ENCODE measurements around the gene KDM2A.

The KDM2A gene

GRCh38 chr11:67272327-67273259 is 153.5 kb downstream of the KDM2A start:
- peak overlapping the region; percentile 100 for H3K27ac Mint-ChIP-seq
- H3K27me3 Mint-ChIP-seq = no peaks in the 10 kb centered on the region
- peak overlapping the region; percentile 94 for H3K4me3 Mint-ChIP-seq
- H3K36me3 Mint-ChIP-seq = peaks cover 2% of the 10 kb centered on the region
- peaks cover 96% of the 10 kb centered on the region for H3K4me1 Mint-ChIP-seq (ENCODE audit: low read depth)
- no peaks in the 10 kb centered on the region for H3K9me3 Mint-ChIP-seq (ENCODE audit: low read depth)

GRCh38 chr11:67273260-67273990 is 154.4 kb downstream of the KDM2A start:
- no peaks in the 10 kb centered on the region for H3K27me3 Mint-ChIP-seq
- peak overlapping the region; percentile 100 for H3K27ac Mint-ChIP-seq
- H3K4me3 Mint-ChIP-seq = peak overlapping the region; percentile 94
- H3K9me3 Mint-ChIP-seq (ENCODE audit: low read depth) = no peaks in the 10 kb centered on the region
- peaks cover 93% of the 10 kb centered on the region for H3K4me1 Mint-ChIP-seq (ENCODE audit: low read depth)
- H3K36me3 Mint-ChIP-seq = no peaks in the 10 kb centered on the region

GRCh38 chr11:67274768-67275605 is 155.9 kb downstream of the KDM2A start:
- Mint-ChIP-seq H3K27ac (peak overlapping the region; percentile 100), H3K4me3 (peak overlapping the region; percentile 86), H3K9me3 (ENCODE audit: low read depth) (no peaks in the 10 kb centered on the region), H3K4me1 (ENCODE audit: low read depth) (peaks cover 90% of the 10 kb centered on the region), H3K27me3 (no peaks in the 10 kb centered on the region), H3K36me3 (no peaks in the 10 kb centered on the region)

- Mint-ChIP-seq H3K9me3 (ENCODE audit: low read depth) (no peaks in the 10 kb centered on the region), H3K27ac (peak overlapping the region; percentile 100), H3K4me3 (peak overlapping the region; percentile 86), H3K4me1 (ENCODE audit: low read depth) (peaks cover 86% of the 10 kb centered on the region), H3K27me3 (no peaks in the 10 kb centered on the region), H3K36me3 (peaks cover 2% of the 10 kb centered on the region)
Measured at GRCh38 chr11:67275606-67276409, 156.7 kb downstream of the KDM2A start.

- Mint-ChIP-seq H3K36me3 (peaks cover 2% of the 10 kb centered on the region), H3K27me3 (no peaks in the 10 kb centered on the region), H3K4me3 (peak overlapping the region; percentile 86), H3K27ac (peak overlapping the region; percentile 100), H3K4me1 (ENCODE audit: low read depth) (peaks cover 76% of the 10 kb centered on the region), H3K9me3 (ENCODE audit: low read depth) (no peaks in the 10 kb centered on the region)
Measured at GRCh38 chr11:67276781-67277230, 157.7 kb downstream of the KDM2A start.

GRCh38 chr11:67277231-67277961 is 158.3 kb downstream of the KDM2A start:
- peak overlapping the region; percentile 86 for H3K4me3 Mint-ChIP-seq
- H3K9me3 Mint-ChIP-seq (ENCODE audit: low read depth) = no peaks in the 10 kb centered on the region
- H3K27ac Mint-ChIP-seq = peak overlapping the region; percentile 100
- H3K36me3 Mint-ChIP-seq = peaks cover 2% of the 10 kb centered on the region
- H3K4me1 Mint-ChIP-seq (ENCODE audit: low read depth) = peaks cover 73% of the 10 kb centered on the region
- H3K27me3 Mint-ChIP-seq = no peaks in the 10 kb centered on the region

GRCh38 chr11:67278135-67278938 is 159.3 kb downstream of the KDM2A start:
- H3K9me3 Mint-ChIP-seq (ENCODE audit: low read depth) = no peaks in the 10 kb centered on the region
- H3K27me3 Mint-ChIP-seq = no peaks in the 10 kb centered on the region
- H3K4me3 Mint-ChIP-seq = peak overlapping the region; percentile 86
- peak overlapping the region; percentile 100 for H3K27ac Mint-ChIP-seq
- H3K4me1 Mint-ChIP-seq (ENCODE audit: low read depth) = peaks cover 66% of the 10 kb centered on the region
- H3K36me3 Mint-ChIP-seq = peaks cover 2% of the 10 kb centered on the region

- Mint-ChIP-seq H3K27ac (peak overlapping the region; percentile 92), H3K9me3 (ENCODE audit: low read depth) (no peaks in the 10 kb centered on the region), H3K27me3 (no peaks in the 10 kb centered on the region), H3K4me3 (peak overlapping the region; percentile 40), H3K36me3 (peaks cover 2% of the 10 kb centered on the region), H3K4me1 (ENCODE audit: low read depth) (peaks cover 59% of the 10 kb centered on the region)
Measured at GRCh38 chr11:67278939-67279588, 160.0 kb downstream of the KDM2A start.

- peaks cover 52% of the 10 kb centered on the region for H3K4me1 Mint-ChIP-seq (ENCODE audit: low read depth)
Measured at GRCh38 chr11:67279589-67280340, 160.7 kb downstream of the KDM2A start.

GRCh38 chr11:67280341-67280787 is 161.3 kb downstream of the KDM2A start:
- H3K9me3 Mint-ChIP-seq (ENCODE audit: low read depth) = no peaks in the 10 kb centered on the region
- H3K4me3 Mint-ChIP-seq = no peak overlapping the region

More at GRCh38 chr11:67279589-67280340, 160.7 kb downstream of the KDM2A start:
- Mint-ChIP-seq H3K36me3 (peaks cover 2% of the 10 kb centered on the region), H3K9me3 (ENCODE audit: low read depth) (no peaks in the 10 kb centered on the region), H3K4me3 (peak overlapping the region; percentile 40), H3K27ac (peak overlapping the region; percentile 92), H3K27me3 (no peaks in the 10 kb centered on the region)

GRCh38 chr11:67280788-67281551 is 161.9 kb downstream of the KDM2A start:
- H3K4me1 Mint-ChIP-seq (ENCODE audit: low read depth) = peaks cover 47% of the 10 kb centered on the region
- no peak overlapping the region for H3K4me3 Mint-ChIP-seq
- peak overlapping the region; percentile 92 for H3K27ac Mint-ChIP-seq
- H3K9me3 Mint-ChIP-seq (ENCODE audit: low read depth) = no peaks in the 10 kb centered on the region
- H3K27me3 Mint-ChIP-seq = no peaks in the 10 kb centered on the region
- H3K36me3 Mint-ChIP-seq = peaks cover 2% of the 10 kb centered on the region

More at GRCh38 chr11:67280341-67280787, 161.3 kb downstream of the KDM2A start:
- Mint-ChIP-seq H3K27me3 (no peaks in the 10 kb centered on the region), H3K36me3 (peaks cover 2% of the 10 kb centered on the region), H3K27ac (peak overlapping the region; percentile 92), H3K4me1 (ENCODE audit: low read depth) (peaks cover 53% of the 10 kb centered on the region)
